HepG2 (cell line): ENCODE measurements around the gene EHD1. TPM values are rescaled to one million over a fixed set of nuclear protein-coding genes. Genes with fewer than 3 reads are reported as not detected.

ENCODE experiments used
- DRAP1 ChIP-seq: IDR thresholded peaks from 2 replicates; pipeline ENCODE4 v1.6.1; 2016; ENCODE audit warnings: missing genetic modification reagents, missing compliant biosample characterization
- HINFP ChIP-seq: sonication (generic); formaldehyde crosslinking; IDR thresholded peaks from 2 replicates; pipeline ENCODE4 v1.4.0; 2020; ENCODE audit warnings: low read depth, mild to moderate bottlenecking, missing genetic modification reagents
- MXD3 ChIP-seq: IDR thresholded peaks from 2 replicates; pipeline ENCODE4 v1.6.1; 2016; ENCODE audit warnings: mild to moderate bottlenecking, missing biosample characterization, missing genetic modification reagents
- NR2F6 ChIP-seq, 2 experiments: IDR thresholded peaks; 2 replicates each; pipeline ENCODE4 v1.6.1; 2016; ENCODE audit warnings: antibody characterized with exemption in 1 of 2, mild to moderate bottlenecking in 1 of 2
- NRL ChIP-seq: sonication (generic); formaldehyde crosslinking; IDR thresholded peaks from 2 replicates; pipeline ENCODE4 v1.5.0; 2020; ENCODE audit warnings: missing genetic modification reagents, mild to moderate bottlenecking, moderate library complexity, borderline replicate concordance
- SALL2 ChIP-seq: sonication (generic); formaldehyde crosslinking; IDR thresholded peaks from 2 replicates; pipeline ENCODE4 v1.8.1; 2023; ENCODE audit warnings: mild to moderate bottlenecking, missing genetic modification reagents, inconsistent platforms
- TBX2 ChIP-seq: sonication (generic); formaldehyde crosslinking; IDR thresholded peaks from 2 replicates; pipeline ENCODE4 v1.5.0; 2020; ENCODE audit warnings: missing genetic modification reagents, mild to moderate bottlenecking, borderline replicate concordance
- TIGD3 ChIP-seq: sonication (generic); formaldehyde crosslinking; IDR thresholded peaks from 2 replicates; pipeline ENCODE4 v1.5.1; 2020; ENCODE audit warnings: mild to moderate bottlenecking, missing genetic modification reagents, borderline replicate concordance
- ZBTB2 ChIP-seq: sonication (generic); formaldehyde crosslinking; IDR thresholded peaks from 2 replicates; pipeline ENCODE4 v1.8.0; 2022; ENCODE audit warnings: low read depth, missing genetic modification reagents
- ZBTB43 ChIP-seq: sonication (generic); formaldehyde crosslinking; conservative IDR thresholded peaks from 2 replicates; pipeline ENCODE4 v1.4.0; 2020; ENCODE audit warnings: missing genetic modification reagents
- ZFP36L2 ChIP-seq: sonication (generic); formaldehyde crosslinking; IDR thresholded peaks from 2 replicates; pipeline ENCODE4 v1.4.0; 2020; ENCODE audit warnings: missing genetic modification reagents
- ZFP90 ChIP-seq: sonication (generic); formaldehyde crosslinking; IDR thresholded peaks from 2 replicates; pipeline ENCODE4 v1.8.0; 2022; ENCODE audit warnings: missing genetic modification reagents, mild to moderate bottlenecking, inconsistent platforms, borderline replicate concordance
- ZMYM2 ChIP-seq: sonication (generic); formaldehyde crosslinking; IDR thresholded peaks from 2 replicates; pipeline ENCODE4 v1.8.0; 2022; ENCODE audit warnings: mild to moderate bottlenecking, missing genetic modification reagents
- ZNF251 ChIP-seq: sonication (generic); formaldehyde crosslinking; IDR thresholded peaks from 2 replicates; pipeline ENCODE4 v1.9.0; 2021; ENCODE audit warnings: mild to moderate bottlenecking, missing genetic modification reagents
- ZNF513 ChIP-seq: sonication (generic); formaldehyde crosslinking; conservative IDR thresholded peaks from 2 replicates; pipeline ENCODE4 v1.5.0; 2020; ENCODE audit warnings: missing genetic modification reagents
- ZNF564 ChIP-seq: sonication (generic); formaldehyde crosslinking; IDR thresholded peaks from 2 replicates; pipeline ENCODE4 v1.8.1; 2023; ENCODE audit warnings: mild to moderate bottlenecking, missing genetic modification reagents
- ZNF639 ChIP-seq: conservative IDR thresholded peaks from 2 replicates; pipeline ENCODE4 v1.6.1; 2018; ENCODE audit warnings: missing genetic modification reagents
- ZNF652 ChIP-seq: IDR thresholded peaks from 2 replicates; pipeline ENCODE4 v1.6.1; 2016; ENCODE audit warnings: low read depth, borderline replicate concordance
- ZNF776 ChIP-seq: sonication (generic); formaldehyde crosslinking; IDR thresholded peaks from 2 replicates; pipeline ENCODE4 v1.4.0; 2020; ENCODE audit warnings: mild to moderate bottlenecking, missing genetic modification reagents
- polyA plus RNA-seq, 8 experiments: library from polyadenylated mRNA; depleted of rRNA in 3 of 8; stranded (reverse) in 7 of 8; unstranded in 1 of 8; fragments of >200 nt; fragmentation: Illumina TruSeq in 4 of 8; extraction: Trizol in 4 of 8; gene quantifications; 2 replicates each; pipeline versions ENCODE4 v1.2.1 to v1.2.3, GENCODE V29; 2011 to 2016; ENCODE audit warnings: low read depth in 4 of 8, missing spikeins in 1 of 8, mixed read lengths in 1 of 8; ENCODE audit not compliant: insufficient read depth in 1 of 8
- total RNA-seq, 5 experiments: library from RNA; depleted of rRNA; stranded (reverse); fragments of >200 nt; fragmentation: Illumina TruSeq; extraction: Trizol; gene quantifications; 2 replicates each; pipeline ENCODE4 v1.2.3, GENCODE V29; 2016; ENCODE audit warnings: low read depth in 1 of 5

The EHD1 gene
- total and polyA plus RNA-seq, 2 of the 13 experiments (the other 11 are each of a cell fraction or from before 2014, with no cell fraction given), result 23.6 to 26.6 TPM

GRCh38 chr11:64810271-64810890 lies 68.0 kb downstream of the EHD1 start, which contains the start of gene MEN1 (continued):
- TF ChIP-seq ZNF513 (CRISPR knock-in tag) (0 out of 2 replicates have a peak, but pooled peaks have one; percentile 39), HINFP (peak; percentile 98), NRL (peak; percentile 92; the same call in 1 of the 2 replicates), ZBTB43 (no peak), TBX2 (CRISPR knock-in tag) (peak; percentile 77; the same call in 1 of the 2 replicates), ZNF564 (no peak), ZFP36L2 (CRISPR knock-in tag) (no peak), ZNF652 (CRISPR knock-in tag) (no peak), ZNF776 (CRISPR knock-in tag) (no peak), MXD3 (CRISPR knock-in tag) (peak; percentile 34; the same call in 1 of the 2 replicates), SALL2 (CRISPR knock-in tag) (no peak), ZMYM2 (CRISPR knock-in tag) (no peak), ZFP90 (CRISPR knock-in tag) (0 out of 2 replicates have a peak, but pooled peaks have one; percentile 39), ZNF639 (CRISPR knock-in tag) (peak; percentile 82; the same call in 1 of the 2 replicates), NR2F6 (IDR thresholded peaks at IDR 0.05) (peak; percentile 19; the same call in 1 of the 2 replicates), NR2F6 (CRISPR knock-in tag; IDR thresholded peaks at IDR 0.05) (no peak; the same call in none of the 2 replicates), ZBTB2 (peak; percentile 49; the same call in 1 of the 2 replicates), TIGD3 (CRISPR knock-in tag) (no peak), DRAP1 (CRISPR knock-in tag) (peak; percentile 60), ZNF251 (CRISPR knock-in tag) (no peak)
